SK-N-SH treated with all-trans-retinoic acid at 6 μM for 48 hours (cell line): ENCODE data around the gene TUBA4A.

Source experiments
- CREB5 ChIP-seq: fragments of 250-450 bp; sonication (Bioruptor Pico); IDR thresholded peaks from 2 replicates; pipeline ENCODE4 v1.5.1; 2020; ENCODE audit warnings: low read depth, mild to moderate bottlenecking, moderate library complexity
- PPARA ChIP-seq: fragments of 250-450 bp; sonication (Bioruptor Pico); IDR thresholded peaks from 2 replicates; pipeline ENCODE4 v1.5.0; 2020; ENCODE audit warnings: mild to moderate bottlenecking, borderline replicate concordance
- ZNF565 ChIP-seq: fragments of 450-650 bp; formaldehyde crosslinking; conservative IDR thresholded peaks from 2 replicates; pipeline ENCODE4 v1.5.0; 2020; ENCODE audit warnings: low read depth, mild to moderate bottlenecking, moderate library complexity
- ZNF70 ChIP-seq: fragments of 450-650 bp; formaldehyde crosslinking; IDR thresholded peaks from 2 replicates; pipeline ENCODE4 v1.5.0; 2020; ENCODE audit warnings: mild to moderate bottlenecking, moderate library complexity

- TF ChIP-seq PPARA (CRISPR knock-in tag): no peak
- no peak for TF ChIP-seq ZNF70 (CRISPR knock-in tag)
- no peak for TF ChIP-seq CREB5 (CRISPR knock-in tag)
- TF ChIP-seq ZNF565 (CRISPR knock-in tag): no peak
These were observed 10.4 kb downstream of the TUBA4A start for GRCh38 chr2:219243291-219243761.
